DND-41 (cell line): ENCODE data around the gene NT5C3A.
"Not testable (repeated sequence)": the region's sequence is repeated elsewhere in the genome, so short reads cannot be mapped to it uniquely, and the experiment has no call there.

Experiments
- CTCF ChIP-seq: IDR thresholded peaks from 2 replicates; pipeline ENCODE4 v1.5.1; 2012; ENCODE audit warnings: borderline replicate concordance, low read length, moderate library complexity, mild to moderate bottlenecking; ENCODE audit not compliant: poor library complexity, severe bottlenecking; ENCODE audit errors: extremely low read depth
- EZH2 ChIP-seq: IDR thresholded peaks from 3 replicates; pipeline ENCODE4 v1.6.1; 2012; ENCODE audit warnings: borderline replicate concordance, low read depth, mild to moderate bottlenecking, moderate library complexity, low read length, inconsistent platforms; ENCODE audit not compliant: severe bottlenecking

GRCh38 chr7:32964461-32965159 is 98.0 kb downstream of the NT5C3A start:
- TF ChIP-seq CTCF, EZH2: not testable (repeated sequence)
